ENCODE measurements around the gene AMACR.

AMACR gene

DNA sequence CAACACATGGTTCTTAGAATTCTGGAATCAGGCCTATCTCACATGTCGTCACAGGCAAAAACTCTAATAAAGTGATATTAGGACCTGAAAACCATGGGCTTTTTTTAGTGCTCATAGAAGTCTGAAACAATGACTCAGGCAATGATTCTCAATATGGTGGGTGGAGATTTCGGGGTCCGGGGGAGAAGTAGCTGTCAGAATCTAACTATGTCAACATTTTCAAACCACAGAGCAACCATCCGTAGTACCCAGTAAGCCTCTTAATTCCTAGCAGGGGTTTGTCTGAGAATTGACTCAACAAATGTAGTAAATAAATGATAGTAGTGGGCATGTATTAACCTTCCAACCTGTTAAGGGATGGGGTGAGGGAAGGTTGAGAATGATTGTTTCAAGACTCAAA, 2.6 kb downstream of the AMACR start:
- DNase-seq: no peak

DNA sequence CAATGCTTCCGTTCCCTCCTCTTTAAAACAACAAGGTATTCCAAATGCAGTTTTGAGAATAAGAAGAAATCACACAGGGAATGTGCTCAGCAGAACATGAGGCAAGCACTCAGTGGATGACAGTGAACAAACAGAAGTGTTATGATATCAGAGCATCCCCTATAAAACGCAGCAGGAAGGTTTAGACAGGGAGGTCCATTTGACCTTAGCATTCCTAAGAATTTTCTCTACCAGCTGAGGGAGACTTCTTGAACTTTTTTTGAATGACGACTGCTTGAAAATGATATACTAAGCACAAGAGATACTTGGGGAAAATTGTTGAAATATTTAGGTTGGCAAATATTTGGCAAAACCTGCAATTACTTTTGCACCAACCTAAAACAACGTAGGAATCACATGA, 3.9 kb downstream of the AMACR start:
- no peak for DNase-seq

DNA sequence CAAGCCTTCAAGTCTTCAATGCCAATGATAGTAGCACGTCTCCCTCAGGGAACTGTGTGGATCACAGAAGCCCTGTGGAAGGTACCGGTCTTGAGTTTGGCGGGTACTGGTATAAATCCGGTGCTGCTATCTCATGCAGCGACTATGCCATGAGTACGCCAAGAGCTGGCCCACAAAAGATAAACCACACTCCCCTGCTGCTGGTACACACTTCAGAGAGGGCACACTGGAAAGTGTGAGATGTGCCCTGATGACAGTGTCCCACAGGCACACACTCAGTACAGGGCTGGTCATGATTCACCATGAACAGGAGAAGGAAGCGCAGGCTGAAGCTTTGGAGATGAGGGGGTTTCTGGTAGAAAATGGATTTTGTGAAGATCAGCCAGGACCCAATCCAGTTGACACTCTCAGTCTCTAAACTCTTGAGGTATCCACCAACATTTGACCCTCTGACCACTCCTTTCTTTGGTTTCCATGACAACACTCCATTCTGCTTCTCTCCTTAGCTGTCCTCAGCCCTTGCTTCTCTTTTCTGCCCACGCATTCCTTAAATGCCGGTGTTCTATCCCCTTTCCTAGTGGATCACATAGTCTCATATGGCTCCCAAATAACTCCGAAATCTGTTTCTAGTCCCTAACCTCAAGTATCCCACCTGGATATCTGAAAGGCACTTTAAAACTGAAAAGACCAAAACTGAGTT, 5.1 kb downstream of the AMACR start:
- no peak for DNase-seq

DNA sequence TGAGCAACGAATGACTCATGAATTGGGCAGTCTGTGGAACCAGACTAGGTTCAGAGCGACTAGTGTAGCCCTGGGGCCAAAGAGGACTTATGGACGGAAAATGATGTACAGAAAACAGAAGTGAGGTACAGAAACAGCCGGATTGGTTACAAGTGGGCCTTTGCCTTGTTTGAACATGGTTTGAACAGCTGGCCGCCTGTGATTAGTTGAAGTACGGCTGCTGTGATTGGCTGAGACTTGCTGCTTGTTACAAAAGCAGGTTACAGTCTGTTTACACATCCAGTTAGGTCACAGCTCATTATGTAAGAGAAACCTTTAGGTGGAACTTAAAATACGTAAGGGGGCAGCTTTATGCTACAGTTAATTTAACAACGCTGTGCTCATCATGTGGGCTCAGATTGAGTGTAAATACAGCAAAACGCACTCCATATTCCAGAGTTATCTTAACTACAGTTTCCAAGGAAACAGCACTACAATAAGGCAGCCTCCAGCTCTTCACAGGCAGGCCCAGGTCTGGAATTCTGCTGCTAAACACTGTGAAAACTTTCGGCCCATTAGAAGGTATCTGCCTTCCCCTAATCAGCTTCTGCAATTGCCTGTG, 6.5 kb downstream of the AMACR start:
- DNase-seq: no peak

DNA sequence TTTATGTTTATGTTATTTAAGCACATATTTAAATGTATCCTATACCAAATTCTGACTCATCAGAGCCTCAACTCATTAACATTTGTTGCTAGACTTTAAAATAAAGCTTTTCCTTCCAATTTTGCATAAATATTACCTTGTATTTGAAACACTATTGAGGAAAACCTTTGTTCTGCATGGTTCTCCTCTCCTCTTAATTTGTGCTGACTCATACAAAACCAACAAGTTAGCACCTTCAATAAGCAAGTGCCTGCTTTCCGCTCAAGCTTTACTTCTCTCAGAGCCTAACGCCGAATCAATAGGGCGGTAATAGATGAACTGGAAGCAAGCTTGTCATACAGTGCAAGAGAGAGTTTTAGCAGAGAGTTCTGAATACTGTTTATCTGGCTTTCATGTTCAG, 7.9 kb downstream of the AMACR start:
- DNase-seq: no peak

DNA sequence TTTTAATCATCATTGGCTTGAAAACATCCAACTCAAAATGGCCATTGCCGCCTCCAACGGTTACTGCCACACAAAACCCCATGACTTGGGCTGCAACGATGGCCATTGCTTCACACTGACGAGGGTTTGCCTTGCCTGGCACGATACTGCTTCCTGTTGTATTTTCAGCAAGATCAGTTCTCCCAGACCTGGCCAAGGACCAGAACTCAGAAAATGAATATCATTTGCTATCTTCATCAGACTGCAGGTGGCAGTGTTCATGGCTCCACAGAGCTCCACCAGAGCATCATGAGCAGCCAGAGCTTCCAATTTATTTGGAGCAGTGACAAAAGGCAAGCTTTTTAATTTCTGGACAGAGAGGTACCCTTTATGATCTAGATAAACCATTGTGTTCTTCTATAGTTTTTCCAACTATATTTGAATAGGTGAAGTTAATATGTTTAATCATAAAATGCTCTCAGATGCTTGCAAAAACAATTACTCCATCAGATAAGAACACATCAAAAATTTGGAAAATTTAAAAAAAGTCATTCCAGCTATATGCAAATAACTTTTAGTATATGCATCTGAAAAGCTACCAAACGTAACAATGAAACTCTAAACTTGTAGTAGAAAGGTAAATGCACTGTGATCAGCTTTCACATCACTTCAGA, 10.4 kb downstream of the AMACR start:
- DNase-seq: peak; percentile 83

DNA sequence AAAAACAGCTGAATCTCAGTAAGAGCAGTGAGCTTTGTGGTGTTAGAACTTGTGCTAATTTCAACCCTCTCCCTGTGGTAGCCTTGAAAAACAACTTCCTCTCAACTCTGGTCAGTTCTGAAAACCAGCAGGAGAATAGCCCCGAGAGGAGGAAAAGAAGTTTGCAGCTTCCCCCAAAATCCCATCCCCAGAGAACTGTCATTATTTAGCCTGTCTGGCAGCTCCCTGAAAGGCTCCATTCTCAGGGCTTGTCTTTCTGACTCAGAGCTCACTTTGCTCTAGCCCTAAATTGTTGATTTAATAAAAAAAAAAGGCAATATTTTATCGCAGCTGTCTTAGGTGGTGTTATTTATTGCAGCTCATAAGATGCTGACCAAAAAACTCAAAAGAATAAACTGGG, 12.0 kb downstream of the AMACR start:
- DNase-seq: no peak

DNA sequence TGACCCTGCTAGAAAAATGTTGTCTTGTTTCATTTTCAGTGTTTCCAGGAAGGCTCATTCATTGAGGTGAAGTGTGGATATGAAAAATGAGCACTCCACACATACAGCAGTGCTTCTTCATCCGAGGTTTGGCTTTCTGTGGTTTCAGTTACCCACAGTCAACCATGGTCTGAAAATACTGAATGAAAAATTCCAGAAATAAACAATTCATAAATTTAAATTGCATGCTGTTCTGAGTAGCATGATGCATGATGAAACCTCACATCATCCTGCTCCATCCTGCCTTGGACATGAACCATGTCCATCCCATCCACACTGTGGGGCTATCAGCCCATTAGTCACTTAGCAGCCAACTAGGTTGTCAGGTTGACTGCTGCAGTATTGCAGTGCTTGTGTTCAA, 13.0 kb downstream of the AMACR start:
- no peak for DNase-seq

DNA sequence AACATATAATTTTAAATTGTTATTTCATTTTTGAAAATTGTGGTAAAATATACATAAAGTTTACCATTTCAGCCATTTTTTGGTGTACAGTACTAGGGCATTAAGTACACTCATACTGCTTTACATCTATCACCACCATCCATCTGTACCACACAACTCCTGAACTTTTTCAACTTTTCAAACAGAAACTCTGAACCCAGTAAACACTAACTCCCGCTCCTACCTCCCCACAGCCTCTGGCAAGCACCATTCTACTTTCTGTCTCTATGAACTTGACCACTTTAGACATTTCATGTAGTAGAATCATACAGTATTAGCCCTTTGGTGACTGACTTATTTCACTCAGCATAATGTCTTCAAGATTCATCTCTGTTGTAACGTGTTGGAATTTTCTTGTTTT, 15.0 kb downstream of the AMACR start:
- DNase-seq: no peak

DNA sequence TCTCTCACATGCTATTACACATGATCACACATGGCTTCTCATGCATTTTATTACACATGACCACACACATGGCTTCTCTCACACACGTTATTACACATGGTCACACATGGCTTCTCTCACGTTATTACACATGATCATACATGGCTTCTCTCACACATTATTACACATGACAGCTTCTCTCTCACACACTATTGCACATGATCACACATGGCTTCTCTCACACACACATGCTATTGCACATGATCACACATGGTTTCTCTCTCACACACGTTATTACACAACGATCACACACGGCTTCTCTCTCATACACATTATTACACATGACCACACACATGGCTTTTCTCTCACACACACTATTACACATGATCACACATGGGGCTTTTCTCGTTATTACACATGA, 22.4 kb downstream of the AMACR start:
- no peak for DNase-seq

DNA sequence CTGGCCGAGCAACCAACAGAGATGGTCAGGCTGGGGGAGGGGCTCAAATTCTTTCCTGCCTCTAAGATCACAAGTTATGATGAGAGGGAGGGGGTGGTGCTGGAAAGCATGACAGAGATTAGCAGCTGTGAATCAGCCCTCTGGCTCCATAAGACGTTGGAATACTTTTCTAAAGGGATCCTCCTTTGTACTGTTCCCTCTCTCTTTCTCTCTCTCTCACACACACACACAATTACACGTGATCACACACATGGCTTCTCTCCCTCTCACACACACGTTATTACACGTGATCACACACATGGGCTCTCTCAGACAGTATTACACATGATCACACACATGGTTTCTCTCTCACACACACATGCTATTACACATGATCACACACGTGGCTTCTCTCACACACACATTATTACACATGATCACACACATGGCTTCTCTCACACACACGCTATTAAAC, 23.2 kb downstream of the AMACR start, which contains the start of gene SLC45A2:
Gene SLC45A2 (minus strand): TSS at position 23 of the 454 bp plus-strand sequence. CDS start 110 bp downstream, outside the sequence.
- DNase-seq: no peak

DNA sequence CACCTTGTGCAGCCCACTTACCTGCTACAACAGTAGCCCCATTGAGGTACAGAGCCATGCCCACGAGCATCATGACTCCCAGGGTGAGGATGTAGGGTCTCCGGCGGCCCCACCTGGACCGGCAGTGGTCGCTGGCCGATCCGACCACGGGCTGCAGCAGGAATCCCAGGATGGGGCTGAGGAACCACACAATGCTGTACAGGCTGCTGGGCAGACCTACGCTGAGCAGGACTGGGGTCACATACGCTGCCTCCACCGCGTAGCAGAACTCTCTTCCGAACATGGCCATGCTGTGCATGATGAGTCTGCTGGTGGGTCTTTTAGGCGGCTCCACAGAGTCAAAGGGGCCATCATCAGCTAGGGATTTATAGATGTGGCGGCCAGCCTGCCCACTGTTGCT, 23.7 kb downstream of the AMACR start:
- no peak for DNase-seq

DNA sequence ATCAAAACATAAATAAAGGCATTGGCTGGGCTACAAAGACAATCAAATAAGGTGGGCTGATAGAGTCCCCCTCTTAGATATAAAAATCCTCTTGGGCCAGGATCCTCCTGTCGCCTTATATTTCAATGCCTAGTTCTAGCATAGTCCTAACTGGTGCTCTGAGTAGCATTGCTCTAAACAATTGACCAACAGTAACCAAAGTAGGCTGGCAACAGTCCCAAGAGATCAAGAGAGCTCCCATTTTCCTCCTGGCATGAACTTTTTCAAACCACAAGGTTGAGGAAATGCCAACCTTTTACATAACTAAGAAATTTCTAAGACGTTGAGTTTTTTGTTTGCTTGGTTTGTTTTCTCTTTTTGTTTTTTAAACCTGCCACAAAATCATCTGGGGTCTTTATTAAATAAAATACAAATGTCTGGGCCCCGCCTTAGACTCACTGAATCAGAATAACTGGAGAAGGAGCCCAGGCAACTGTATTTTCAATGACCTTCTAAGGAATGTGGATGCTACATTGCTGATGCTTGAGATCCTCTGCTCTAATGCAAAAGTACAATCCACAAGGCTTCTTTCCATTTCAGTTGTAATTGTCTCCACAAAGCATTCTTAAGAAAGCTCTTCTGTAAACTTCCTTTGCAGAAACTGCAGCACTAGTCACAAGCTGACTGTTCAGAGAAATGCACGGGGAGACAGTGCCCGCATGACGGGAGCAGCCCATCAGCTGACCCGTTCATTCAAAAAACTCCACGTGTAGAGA, 26.3 kb downstream of the AMACR start:
- DNase-seq: no peak

DNA sequence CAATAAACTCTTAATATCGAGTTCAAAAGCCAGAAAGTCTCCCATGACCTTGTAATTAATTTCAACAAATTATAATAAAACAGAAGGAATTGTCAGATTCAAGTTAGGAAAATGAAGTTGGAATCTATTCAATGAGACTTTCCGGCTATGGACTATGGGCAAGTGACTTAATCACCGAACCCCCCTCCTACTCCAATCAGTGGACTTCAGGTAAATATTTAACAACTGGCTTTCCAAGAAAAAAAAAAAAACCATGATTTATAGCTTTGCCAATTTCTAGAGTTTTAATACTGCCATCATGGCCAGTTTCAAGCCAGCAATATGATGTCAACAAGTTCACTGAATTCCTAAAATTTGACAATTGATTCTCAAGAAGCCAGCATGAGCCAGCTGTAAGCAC, 27.8 kb downstream of the AMACR start:
- no peak for DNase-seq

DNA sequence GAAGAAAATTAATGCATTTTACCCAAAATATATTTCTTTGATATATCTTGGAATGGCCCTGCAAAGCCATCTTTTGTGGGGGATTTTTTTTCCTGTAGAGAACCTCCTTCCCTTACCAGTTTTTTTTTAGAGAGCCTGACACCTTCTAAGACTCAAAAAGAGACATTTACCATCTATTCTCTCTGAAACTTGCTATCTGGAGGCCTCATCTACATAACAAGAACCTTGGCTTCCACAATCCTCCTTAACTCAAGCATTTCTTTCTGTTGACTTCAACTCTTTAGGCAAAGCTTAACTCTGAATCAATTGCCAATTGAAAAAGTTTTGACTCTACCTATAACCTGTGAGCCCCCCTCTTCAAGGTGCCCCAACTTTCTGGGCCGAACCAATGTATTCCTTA, 29.5 kb downstream of the AMACR start:
- DNase-seq: no peak

DNA sequence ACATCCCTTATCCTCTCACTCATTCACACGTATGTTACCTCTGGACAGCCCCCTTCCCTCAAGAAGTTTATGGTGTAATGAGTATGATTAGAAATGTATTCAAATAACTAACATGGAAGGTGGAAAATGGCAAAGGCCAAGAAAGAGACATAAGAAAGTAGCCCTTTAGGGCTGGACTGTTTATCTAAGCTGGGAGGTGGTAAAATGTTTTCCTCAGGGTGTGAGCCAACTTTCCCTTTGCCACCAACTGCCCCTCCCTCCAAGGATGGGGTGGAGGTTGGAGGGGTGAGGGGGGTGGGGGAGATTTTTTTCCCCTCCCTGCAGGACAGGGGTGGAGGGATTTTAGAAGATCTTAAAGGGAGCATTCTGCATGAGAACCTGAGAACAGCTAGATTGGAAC, 31.5 kb downstream of the AMACR start:
- DNase-seq: no peak

DNA sequence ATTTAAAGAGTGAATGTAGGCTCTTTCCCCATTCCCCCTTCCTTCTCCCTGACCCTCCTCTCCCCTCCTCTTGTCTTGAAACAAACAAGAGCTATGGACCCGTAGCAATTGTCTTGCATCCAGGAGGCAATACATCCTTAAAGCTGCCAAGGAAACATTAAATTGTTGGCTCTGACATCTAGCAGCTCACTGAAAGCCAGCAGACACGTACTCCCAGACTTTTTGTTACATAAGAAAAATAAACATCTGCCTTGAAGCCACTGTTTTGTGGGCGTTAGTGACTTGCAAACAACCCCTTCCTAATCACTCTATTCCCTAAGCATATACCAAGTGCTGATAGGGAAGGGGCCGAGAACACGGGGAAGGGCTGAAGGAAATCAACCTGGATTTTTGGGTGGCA, 32.0 kb downstream of the AMACR start:
- no peak for DNase-seq

DNA sequence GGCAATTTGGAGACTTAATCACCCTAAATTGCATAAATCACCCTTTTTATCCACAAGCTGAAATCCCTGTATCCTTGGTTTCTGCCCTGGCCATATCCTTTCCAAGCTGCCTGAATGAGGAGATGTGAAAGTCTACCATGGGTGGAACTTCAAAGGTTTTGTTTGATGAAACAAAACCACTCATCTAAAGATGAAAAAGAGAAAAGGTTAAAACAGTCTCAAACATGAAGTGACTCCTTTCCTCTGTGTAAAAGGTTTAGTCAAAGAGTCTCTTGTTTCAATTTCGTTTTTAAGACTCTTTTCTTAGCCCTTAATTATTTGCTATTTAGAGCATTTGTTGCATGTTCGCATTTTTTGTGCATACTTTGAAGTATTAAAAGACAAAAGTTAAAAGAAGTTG, 34.6 kb downstream of the AMACR start:
- no peak for DNase-seq

DNA sequence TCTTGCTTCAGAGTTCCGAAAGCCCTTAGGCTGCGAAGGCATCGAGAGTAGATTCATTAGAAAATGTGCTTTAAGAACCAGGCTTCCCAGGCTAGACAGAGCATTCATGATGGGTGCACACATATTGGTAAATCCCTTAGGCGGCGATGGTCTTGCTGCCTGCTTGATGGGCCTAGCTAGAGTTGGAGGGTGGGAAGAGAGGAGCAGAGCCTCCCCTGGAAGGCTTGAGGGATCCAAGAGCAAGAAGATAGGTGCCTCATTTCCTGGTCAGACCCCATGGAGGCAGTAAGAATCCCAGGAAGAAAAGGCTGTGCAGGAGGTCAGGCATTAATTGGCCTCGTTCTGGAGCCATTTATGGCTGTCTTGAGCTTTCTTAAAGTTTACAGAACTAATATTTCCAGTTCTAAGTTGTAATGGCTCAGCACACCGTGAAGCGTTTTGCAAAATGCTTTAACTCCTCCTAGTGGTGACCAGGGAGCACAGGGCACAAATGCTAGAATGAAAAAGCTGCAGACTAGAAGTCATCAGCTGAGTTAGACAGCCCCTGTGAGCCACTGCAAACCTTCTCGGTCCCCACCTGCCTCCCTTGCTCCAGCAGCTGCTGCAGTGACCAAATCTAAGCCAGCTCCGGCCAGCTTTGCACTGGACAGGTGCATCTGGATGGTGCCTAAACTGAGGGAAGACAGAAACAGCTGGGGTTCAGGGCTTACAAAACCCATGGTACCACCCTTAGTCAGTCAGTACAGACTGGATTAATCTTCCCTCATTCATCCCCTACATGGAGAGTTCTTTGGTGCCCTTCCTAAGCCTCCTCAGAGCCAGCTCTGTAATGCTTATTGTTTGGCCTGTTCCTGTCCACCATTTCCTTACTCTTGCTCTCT, 38.0 kb downstream of the AMACR start:
- DNase-seq: peak; percentile 59

DNA sequence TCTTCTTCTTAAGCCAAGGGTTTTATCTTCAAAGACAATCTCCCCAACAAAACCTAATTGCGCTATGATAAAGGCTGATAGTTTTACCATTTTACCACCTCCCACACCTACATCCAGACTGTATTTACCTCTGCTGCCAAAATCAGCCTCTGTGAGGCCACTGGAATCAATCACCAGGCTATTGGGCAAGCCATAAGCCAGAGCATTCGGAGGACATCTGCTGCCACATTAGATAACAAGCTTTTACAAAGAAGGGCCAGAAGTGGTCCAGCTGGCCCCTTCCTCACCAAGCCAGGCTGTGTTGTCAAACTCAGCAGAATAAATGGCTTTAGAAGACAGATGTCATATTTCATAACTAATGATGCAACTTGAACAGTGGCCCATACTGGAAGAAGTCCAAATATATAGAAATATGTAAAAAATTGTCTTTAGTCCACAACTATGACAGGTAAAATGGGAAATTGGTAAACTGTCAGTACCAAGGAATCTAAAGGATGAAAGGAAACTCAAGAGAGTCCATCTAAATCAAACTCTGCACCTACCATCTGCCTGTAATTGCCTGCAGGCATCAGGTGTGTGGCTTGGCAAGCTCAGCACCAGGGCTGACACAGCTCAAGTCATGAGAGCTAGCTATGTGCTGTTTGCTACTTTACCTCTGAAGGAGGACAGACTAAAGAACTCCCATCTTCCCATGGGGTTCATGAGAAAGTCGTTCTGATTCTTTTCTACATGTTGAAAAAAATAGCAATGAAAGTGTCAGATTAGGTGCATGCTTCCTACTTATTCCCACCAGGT, 39.4 kb downstream of the AMACR start:
- no peak for DNase-seq

DNA sequence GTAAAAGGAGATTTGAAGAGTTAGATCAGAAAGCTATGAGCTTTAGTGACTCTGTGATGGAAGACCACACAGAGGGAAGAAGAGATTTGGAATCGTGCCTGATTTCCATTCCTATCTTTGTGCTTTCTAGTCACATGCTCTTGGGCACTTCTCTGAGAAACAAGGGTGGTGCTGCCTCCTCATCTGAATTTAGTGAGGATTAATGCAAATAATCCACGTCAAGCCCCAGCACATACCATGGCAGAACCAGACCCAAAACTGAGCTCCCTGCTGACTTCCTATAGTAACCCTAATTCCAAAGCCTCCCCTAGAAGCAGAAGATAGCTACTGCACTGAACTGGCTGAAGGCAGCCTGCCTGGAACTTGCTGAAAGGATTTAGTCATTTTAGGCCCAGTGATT, 41.0 kb downstream of the AMACR start:
- no peak for DNase-seq
